OCI-LY7 (cell line): ENCODE measurements around the gene COL18A1. TPM values are rescaled to one million over a fixed set of nuclear protein-coding genes. Genes with fewer than 3 reads are reported as not detected.

ENCODE experiments used
- BruUV-seq: library from RNA; stranded (reverse); fragments of 400-500 nt; replicated peaks from 2 replicates; lab custom pipeline; 2021; lab: Mats Ljungman, UMichigan
- CTCF ChIA-PET: fragments of 300-600 bp; sonication (Branson Sonifier 250); formaldehyde crosslinking; loops from one replicate; lab custom pipeline; 2022; ENCODE audit warnings: antibody characterized with exemption; ENCODE audit not compliant: unreplicated experiment; lab: Charles Lee
- POLR2A ChIA-PET: fragments of 300-600 bp; sonication (Branson Sonifier 250); formaldehyde crosslinking; loops from one replicate; lab custom pipeline; 2022; ENCODE audit warnings: antibody characterized with exemption; lab: Charles Lee
- DNase-seq: peaks from one replicate; pipeline ENCODE4 v3.0.0-alpha.2; 2015; ENCODE audit warnings: low spot score
- H2AFZ ChIP-seq: fragments of 200-600 bp; sonication (generic), shearing (Covaris generic); 2 replicates; pipeline ENCODE4 v1.6.1; 2014; ENCODE audit warnings: mild to moderate bottlenecking, antibody characterized with exemption, low read length, moderate library complexity
- H3K27ac ChIP-seq: fragments of 200-600 bp; sonication (generic); 2 replicates; pipeline ENCODE4 v1.5.1; 2014; ENCODE audit warnings: mixed run types, low read depth, mild to moderate bottlenecking, moderate library complexity, low read length, inconsistent platforms; ENCODE audit not compliant: poor library complexity, severe bottlenecking
- H3K36me3 ChIP-seq: fragments of 200-600 bp; sonication (generic); 2 replicates; pipeline ENCODE4 v1.6.1; 2014; ENCODE audit warnings: mild to moderate bottlenecking, antibody characterized with exemption, low read length, moderate library complexity, mixed read lengths; ENCODE audit not compliant: insufficient read depth
- H3K4me1 ChIP-seq: fragments of 200-600 bp; sonication (generic); 2 replicates; pipeline ENCODE4 v1.5.1; 2014; ENCODE audit warnings: mild to moderate bottlenecking, low read length; ENCODE audit not compliant: insufficient read depth, poor library complexity, severe bottlenecking
- H3K4me2 ChIP-seq: fragments of 200-600 bp; sonication (generic); 2 replicates; pipeline ENCODE4 v1.6.1; 2014; ENCODE audit warnings: mild to moderate bottlenecking, low read length
- H3K4me3 ChIP-seq: fragments of 200-600 bp; sonication (generic); 2 replicates; pipeline ENCODE4 v1.5.1; 2014; ENCODE audit warnings: mild to moderate bottlenecking, low read depth, low read length; ENCODE audit not compliant: poor library complexity, severe bottlenecking
- H3K79me2 ChIP-seq: fragments of 200-600 bp; sonication (generic); 2 replicates; pipeline ENCODE4 v1.6.1; 2016; ENCODE audit warnings: low read depth, mild to moderate bottlenecking, low read length, moderate library complexity, mixed read lengths; ENCODE audit not compliant: insufficient read depth
- H3K9me2 ChIP-seq: fragments of 200-600 bp; sonication (generic); 2 replicates; pipeline ENCODE4 v1.6.1; 2016; ENCODE audit warnings: mild to moderate bottlenecking, low read length, mixed read lengths; ENCODE audit not compliant: insufficient read depth
- H3K9me3 ChIP-seq: fragments of 200-600 bp; sonication (generic); 2 replicates; pipeline ENCODE4 v1.6.1; 2014; ENCODE audit warnings: mild to moderate bottlenecking, mixed run types, low read length, mixed read lengths
- H4K20me1 ChIP-seq: fragments of 200-600 bp; sonication (generic); 2 replicates; pipeline ENCODE4 v1.6.1; 2014; ENCODE audit warnings: mild to moderate bottlenecking, antibody characterized with exemption, low read length, moderate library complexity, mixed read lengths; ENCODE audit not compliant: insufficient read depth
- CTCF ChIP-seq: fragments of 200-600 bp; sonication (generic); conservative IDR thresholded peaks from 2 replicates; pipeline ENCODE4 v1.5.1; 2014; ENCODE audit warnings: mild to moderate bottlenecking, antibody characterized with exemption, low read length, moderate library complexity, mixed read lengths
- EZH2phosphoT487 ChIP-seq: fragments of 200-600 bp; sonication (generic); IDR thresholded peaks from 2 replicates; pipeline ENCODE4 v1.6.1; 2018; ENCODE audit warnings: low read depth, borderline replicate concordance, mild to moderate bottlenecking, mixed run types, antibody characterized with exemption, low read length, moderate library complexity, mixed read lengths
- intact Hi-C: fragments of 100-400 bp; cut with micrococcal nuclease; formaldehyde crosslinking; loops from one replicate; pipeline ENCODE4 v1.10.0; 2022; ENCODE audit not compliant: unreplicated experiment
- total RNA-seq, 2 experiments: library from RNA; depleted of rRNA in 1 of 2; stranded (reverse); fragments of >200 nt in 1 of 2; shearing (Covaris generic) in 1 of 2; gene quantifications; 2 replicates each; pipeline ENCODE4 v1.2.3, GENCODE V29; 2014 to 2022

The COL18A1 gene
- total RNA-seq, 2 experiments from 2014 or later, result 0.23 to 7.4 TPM

- no peak for TF ChIP-seq EZH2phosphoT487
- TF ChIP-seq CTCF, result no peak
- Histone ChIP-seq H3K27ac (no peak overlapping the region), H3K79me2 (peaks cover 6% of the 10 kb centered on the region; the same call in 1 of the 2 replicates), H2AFZ (no peak overlapping the region), H4K20me1 (no peaks in the 10 kb centered on the region), H3K4me3 (no peak overlapping the region), H3K9me3 (no peaks in the 10 kb centered on the region), H3K4me2 (no peak overlapping the region), H3K4me1 (no peaks in the 10 kb centered on the region), H3K36me3 (peaks cover 4% of the 10 kb centered on the region; the same call in 1 of the 2 replicates), H3K9me2 (no peaks in the 10 kb centered on the region)
- no TSS peak for BruUV-seq
- intact Hi-C loops, result no loop called here
- no peak for DNase-seq
- CTCF ChIA-PET, result no interaction called here
- POLR2A ChIA-PET, result no interaction called here
Observed at GRCh38 chr21:45538381-45539045, 133.5 kb downstream of the COL18A1 start.

GRCh38 chr21:45539046-45539795 lies 134.3 kb downstream of the COL18A1 start:
- CTCF ChIA-PET, result no interaction called here
- H3K4me2 ChIP-seq, result no peak overlapping the region
- DNase-seq, result no peak
- peaks cover 4% of the 10 kb centered on the region; the same call in 1 of the 2 replicates for H3K36me3 ChIP-seq
- POLR2A ChIA-PET, result no interaction called here
- intact Hi-C loops, result no loop called here
- H3K9me3 ChIP-seq, result no peaks in the 10 kb centered on the region
- no peak overlapping the region for H2AFZ ChIP-seq
- H3K27ac ChIP-seq, result no peak overlapping the region
- no peak for TF ChIP-seq EZH2phosphoT487
- TF ChIP-seq CTCF, result no peak
- no peaks in the 10 kb centered on the region for H4K20me1 ChIP-seq
- H3K9me2 ChIP-seq, result no peaks in the 10 kb centered on the region
- H3K4me3 ChIP-seq, result no peak overlapping the region
- no TSS peak for BruUV-seq
- H3K79me2 ChIP-seq, result peaks cover 6% of the 10 kb centered on the region; the same call in 1 of the 2 replicates
- H3K4me1 ChIP-seq, result no peaks in the 10 kb centered on the region
